Measurements from ENCODE around the gene TMPRSS4.

TMPRSS4 gene

GRCh38 chr11:118076754-118077281 is at the start of gene TMPRSS4:
TMPRSS4 (plus strand) TSS chr11:118077078; CDS start chr11:118077303, 225 bp downstream.
- peak; percentile 67 for DNase-seq

DNA sequence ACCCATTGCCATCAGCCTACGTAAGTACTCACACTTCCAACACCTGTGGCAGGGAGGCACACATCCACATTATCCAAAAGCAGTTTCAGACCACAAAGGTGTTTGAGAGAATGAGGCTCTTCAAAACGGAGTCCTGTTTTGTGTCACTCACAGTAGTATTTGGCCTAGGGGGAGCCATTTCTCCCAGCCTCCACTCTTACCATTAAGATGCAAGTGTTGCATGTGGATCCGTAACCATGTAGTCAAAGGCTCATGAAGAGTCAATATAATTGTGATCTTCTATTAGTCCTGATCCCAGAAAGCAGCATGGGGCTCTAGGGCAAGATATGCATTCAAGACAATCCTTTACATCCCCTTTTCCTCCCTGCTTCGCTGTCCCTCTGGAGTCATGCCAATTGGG is 49.2 kb upstream of the TMPRSS4 start:
- no peak for DNase-seq

- DNase-seq, result no peak
Measured at GRCh38 chr11:118028626-118029025, 48.3 kb upstream of the TMPRSS4 start.

GRCh38 chr11:118033443-118033842 is 43.4 kb upstream of the TMPRSS4 start:
- DNase-seq, result no peak

GRCh38 chr11:118042141-118042540 is 34.7 kb upstream of the TMPRSS4 start:
- no peak for DNase-seq

DNA sequence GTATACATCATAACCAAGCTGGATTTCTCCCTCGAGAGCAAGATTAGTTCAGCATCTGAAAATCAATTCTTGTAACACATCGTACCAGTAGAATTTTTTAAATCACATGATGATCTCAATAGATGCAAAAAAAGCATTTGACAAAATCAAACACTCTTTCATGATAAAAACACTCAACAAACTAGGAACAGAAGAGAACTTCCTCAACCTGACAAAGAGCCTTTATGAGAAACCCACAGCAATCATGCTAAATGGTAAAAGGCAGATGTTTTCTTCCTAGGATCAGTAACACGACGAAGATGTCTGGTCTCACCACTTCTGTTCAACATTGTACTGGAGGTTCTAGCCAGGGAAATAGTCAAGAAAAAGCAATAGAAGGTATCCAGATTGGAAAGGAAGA is 34.1 kb upstream of the TMPRSS4 start:
- DNase-seq, result no peak

GRCh38 chr11:118045191-118045590 is 31.7 kb upstream of the TMPRSS4 start:
- no peak for DNase-seq

GRCh38 chr11:118046051-118046963 is 30.6 kb upstream of the TMPRSS4 start:
- no peak for DNase-seq

DNA sequence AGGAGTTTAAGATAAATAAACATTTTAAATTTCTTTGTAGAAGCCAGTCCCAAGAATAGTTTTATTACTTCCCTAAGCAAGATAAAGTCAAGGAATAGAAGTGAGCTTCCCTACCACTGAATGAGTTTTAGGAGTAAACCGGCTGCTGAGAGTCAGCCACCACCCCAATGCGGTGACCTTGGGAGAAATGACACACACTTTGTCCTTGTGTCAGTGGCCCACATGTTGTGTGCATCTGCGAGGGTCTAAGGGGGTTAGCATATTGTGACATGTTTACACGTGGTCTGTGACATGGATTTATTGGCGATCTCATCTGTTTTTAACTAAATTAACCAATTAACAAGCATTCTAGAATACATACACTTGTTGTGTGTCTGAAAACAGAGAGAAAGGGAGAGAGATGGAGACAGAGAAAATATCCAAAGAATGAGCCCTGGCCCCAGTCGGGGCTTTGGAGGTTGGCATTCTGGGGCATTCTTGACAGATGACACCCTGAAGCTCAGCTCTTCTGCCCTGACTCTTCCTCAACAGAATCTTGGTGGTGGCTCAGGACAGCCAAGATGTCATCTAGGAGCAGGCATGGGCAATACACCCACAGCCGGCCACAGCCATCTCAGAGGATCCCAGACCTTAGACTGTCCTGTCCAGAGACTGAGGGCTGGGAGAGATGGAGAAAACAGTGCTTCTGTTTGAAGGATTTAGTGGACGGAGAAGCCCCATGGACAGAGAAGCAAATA is 29.7 kb upstream of the TMPRSS4 start:
- no peak for DNase-seq

DNA sequence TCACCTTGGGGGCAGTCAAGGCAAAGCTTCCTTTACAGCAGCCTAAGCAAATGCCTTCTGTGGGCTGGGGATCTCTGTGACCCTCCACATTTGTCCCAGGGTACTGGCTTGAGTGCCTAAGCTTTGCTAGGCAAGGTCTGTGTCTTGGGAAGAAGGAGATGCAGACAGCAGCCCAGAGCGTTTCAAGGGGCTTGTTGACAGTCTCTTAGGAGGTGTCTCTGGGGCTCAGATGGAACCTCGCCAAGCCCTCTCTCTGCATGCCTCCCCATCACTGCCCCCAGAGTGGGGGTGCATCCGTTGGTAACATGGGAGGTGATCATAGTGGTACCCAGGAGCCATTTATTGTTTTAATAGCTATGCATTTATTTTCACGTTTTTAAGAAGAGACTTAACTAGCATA is 29.1 kb upstream of the TMPRSS4 start:
- no peak for DNase-seq

DNA sequence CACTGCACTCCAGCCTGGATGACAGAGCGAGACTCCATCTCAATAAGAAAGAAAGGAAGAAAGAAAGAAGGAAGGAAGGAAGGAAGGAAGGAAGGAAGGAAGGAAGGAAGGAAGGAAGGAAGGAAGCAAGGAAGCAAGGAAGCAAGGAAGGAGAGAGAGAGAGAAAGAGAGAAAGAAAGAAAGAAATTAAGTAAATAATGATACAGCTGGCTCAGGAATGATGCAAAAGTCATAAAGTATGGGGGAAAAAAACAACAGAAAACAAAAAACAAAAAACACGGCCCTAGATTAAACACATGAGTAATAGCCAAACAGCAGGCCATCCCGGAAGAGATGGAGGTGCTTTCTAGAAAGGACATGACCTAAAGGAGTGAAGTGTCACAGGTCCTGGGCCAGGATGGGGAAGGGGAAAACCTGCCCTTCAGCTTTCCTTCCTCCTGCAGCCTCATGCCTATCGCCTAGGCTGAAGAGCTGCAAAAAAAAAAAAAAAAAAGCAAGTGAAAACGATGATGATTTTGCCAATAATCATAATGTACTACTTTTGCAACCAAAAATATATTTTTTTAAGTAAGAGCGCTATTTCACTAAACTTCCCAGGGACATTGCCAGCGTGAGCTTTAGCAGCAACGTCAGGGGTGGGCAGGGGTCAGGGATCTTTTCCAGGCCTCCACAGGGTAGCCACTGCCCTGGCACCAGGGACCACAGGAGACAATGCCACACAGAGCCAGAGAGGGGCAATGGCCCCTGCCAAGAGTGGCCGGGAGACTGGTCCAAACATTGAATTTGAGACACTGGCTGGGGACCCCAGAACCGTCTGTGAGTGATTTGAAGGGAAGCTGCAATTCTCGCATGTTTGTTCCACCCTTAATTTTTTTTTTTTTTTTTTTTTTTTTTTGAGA is 28.2 kb upstream of the TMPRSS4 start:
- no peak for DNase-seq

GRCh38 chr11:118049771-118050170 is 27.1 kb upstream of the TMPRSS4 start:
- DNase-seq, result no peak

DNA sequence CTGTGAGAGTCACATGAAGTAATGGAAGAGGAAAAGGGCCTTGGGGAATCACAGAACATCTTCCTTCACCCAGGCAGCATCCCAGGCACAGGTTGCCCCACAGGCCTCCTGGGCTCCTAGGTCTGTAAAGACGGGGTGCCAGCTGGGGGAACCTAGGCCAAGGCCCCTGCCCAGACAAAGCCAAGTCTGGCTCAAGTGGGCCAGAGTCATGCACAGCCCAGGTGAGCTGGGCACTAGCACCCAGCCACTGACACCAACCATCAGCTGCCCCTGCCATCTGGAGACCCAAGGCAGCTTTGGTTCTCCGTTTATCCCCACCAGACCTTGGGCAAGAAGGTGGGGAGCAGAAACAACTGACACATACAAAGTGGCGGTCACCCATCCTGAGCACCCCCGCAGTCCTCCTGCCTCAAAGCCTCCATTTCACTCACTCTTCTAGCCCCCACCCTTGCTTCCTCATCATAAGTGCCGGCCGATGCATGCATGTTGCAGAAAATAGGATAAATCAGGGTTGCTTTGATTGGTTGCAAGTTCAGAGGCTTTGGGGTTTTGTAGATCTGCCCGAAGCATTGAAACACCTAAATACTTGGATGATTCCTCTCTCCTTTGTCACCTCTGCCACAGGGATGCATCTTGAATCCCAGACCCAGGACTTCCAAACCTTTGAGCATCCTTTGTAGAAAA is 26.5 kb upstream of the TMPRSS4 start:
- no peak for DNase-seq

- no peak for DNase-seq
Measured at GRCh38 chr11:118051136-118051610, 25.7 kb upstream of the TMPRSS4 start.

GRCh38 chr11:118051611-118052461 is 25.0 kb upstream of the TMPRSS4 start:
- no peak for DNase-seq

DNA sequence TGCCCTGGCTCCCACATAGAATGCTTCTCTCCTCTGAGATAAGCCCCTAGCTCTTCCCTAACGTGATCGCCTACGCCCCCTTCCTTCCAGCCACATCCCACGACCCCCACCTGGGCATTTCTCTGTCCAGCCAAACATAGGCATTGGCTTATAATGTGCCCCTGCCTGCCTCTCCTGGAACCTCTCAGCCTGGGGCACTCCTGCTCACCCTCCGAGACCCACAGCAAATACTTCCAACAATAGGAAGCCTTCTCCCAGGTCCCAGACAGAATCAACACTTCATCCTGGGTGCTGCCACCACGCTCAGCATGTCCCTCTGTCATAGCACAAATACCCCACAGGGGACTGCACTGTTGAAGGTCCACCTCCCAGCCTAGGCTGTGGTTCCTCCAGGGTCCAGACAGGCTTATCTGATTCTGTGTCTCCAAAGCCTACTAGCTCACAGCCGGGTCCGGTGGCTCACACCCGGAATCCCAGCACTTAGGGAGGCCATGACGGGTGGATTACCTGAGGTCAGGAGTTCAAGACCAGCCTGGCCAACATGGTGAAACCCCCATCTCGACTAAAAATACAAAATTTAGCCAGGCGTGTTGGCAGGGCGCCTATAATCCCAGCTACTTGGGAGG is 24.2 kb upstream of the TMPRSS4 start:
- no peak for DNase-seq

DNA sequence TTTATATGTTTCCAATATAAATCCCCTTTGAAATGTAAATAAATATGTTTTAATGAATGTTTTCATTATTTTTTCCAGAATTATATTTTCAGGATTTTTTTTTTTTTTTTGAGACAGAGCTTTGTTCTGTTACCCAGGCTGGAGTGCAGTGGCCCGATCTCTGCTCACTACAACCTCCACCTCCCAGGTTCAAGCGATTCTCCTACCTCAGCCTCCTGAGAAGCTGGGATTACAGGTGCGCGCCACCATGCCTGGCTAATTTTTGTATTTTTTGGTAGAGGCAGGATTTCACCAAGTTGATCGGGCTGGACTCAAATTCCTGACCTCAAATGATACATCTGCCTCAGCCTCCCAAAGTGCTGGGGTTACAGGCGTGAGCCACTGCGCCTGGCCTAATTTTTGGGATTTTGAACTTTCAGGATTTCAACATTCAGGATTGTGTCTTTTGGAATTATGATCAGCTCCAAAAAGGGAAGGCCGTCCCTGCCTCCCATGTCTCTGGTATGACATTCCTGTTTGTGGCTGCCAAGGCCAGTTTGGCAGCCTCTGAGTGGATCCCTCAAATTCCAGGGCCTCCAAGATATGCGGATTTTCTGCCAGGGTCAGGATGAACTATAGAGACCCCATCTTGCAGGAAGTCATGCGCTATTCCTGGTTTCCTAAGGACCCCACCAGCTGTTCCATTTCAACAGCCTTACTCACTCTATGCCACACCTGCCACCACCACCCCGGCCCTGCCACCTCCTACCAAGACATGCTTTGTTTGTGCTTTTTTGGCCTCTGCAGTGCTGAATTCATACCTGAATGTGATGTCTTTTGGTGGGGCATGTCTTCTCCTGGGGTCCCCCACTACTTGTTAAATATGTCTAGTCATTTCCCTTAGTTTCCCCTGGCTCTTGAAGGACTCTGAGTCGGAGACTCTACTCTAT is 21.9 kb upstream of the TMPRSS4 start:
- DNase-seq, result no peak

- no peak for DNase-seq
Measured at GRCh38 chr11:118055966-118056365, 20.9 kb upstream of the TMPRSS4 start.

GRCh38 chr11:118056806-118057205 is 20.1 kb upstream of the TMPRSS4 start:
- DNase-seq, result no peak
